Stimulated activated CD4-positive, alpha-beta T cell treated with anti-CD3 and anti-CD28 coated beads, Interleukin-4, amount 100 ng/mL, for 48 hours (primary cell): ENCODE measurements around the gene TEDDM1.
"Not testable (repeated sequence)": the region's sequence is repeated elsewhere in the genome, so short reads cannot be mapped to it uniquely, and the experiment has no call there.

ENCODE experiments used
- DNase-seq, 2 donors: peaks; one replicate each; pipeline ENCODE4 v3.0.0-alpha.2; 2020; ENCODE audit warnings: low read depth in 2 of 2

The TEDDM1 gene

DNA sequence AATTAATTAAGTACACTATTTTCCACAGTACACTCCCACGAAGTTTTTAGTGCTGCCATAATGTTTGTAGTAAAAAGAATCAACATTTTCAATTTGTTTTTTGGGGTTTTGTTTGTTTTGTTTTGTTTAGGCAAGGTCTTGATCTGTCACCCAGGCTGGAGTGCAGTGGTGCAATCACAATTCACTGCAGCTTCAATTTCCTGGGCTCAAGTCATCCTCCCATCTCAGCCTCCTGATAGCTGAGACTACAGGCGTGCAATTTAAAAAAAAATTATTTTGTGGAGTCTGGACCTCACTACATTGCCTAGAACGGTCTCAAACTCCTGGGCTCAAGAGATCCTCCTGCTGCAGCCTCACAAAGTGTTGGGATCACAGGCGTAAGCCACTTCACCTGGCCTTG lies 20.3 kb downstream of the TEDDM1 start:
- DNase-seq, result no peak

- not testable (repeated sequence) for DNase-seq
Measured at GRCh38 chr1:182379781-182380180, 20.7 kb downstream of the TEDDM1 start.

GRCh38 chr1:182376936-182377574 lies 23.4 kb downstream of the TEDDM1 start:
- DNase-seq, result no peak

DNA sequence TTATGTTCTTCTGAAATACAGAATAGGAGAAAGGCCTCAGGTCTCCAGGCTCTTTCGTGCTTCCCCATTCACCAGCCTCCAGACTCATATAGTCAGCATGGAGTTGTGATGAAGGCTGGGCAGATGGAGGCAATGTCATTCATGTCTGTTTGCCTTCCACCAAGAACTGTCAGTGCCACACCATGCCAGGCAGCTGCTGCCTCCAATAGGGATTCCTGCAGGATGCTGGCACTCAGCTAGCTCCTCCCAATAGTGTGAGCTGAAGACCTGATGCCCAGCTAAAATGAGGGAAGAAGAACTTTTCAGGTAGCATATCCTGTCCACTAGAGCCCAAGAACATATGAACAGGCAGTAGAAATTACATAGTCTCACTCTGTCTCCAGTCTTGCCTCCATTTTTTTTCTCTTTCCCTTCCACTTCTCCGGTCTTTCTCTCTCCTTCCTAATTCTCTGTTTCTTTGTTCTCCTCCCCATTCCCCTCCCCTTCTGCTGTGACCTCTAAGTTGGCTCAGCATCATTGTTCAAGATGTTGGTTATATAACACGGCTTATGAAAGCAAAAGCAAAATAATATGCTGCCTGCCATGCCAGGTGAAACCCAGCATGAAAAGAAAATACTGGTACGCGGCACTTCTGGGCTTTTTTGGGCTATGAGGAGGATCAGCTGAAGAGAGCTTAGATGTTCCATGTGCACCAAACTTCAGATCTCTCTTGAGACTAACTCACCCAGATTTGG lies 26.2 kb downstream of the TEDDM1 start:
- DNase-seq, result no peak

DNA sequence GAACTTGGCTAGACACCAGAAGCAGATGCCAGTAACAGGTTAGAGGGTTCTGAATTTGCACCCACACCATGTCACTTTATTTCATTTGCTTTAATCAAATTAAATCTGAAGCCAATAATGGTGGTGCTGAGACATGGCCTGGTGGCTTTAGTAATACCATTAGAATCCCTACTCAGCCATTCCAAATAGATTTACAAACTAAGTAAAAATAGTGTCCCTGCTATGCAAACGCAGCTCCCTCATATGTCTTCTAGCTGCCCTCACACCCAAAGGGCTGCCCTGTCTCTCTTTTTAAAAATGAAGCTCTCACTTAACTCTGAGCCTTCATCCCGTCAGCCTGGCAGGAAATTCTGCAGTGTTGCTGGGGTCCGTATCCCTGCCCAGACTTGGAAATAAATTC lies 29.9 kb downstream of the TEDDM1 start:
- no peak for DNase-seq

DNA sequence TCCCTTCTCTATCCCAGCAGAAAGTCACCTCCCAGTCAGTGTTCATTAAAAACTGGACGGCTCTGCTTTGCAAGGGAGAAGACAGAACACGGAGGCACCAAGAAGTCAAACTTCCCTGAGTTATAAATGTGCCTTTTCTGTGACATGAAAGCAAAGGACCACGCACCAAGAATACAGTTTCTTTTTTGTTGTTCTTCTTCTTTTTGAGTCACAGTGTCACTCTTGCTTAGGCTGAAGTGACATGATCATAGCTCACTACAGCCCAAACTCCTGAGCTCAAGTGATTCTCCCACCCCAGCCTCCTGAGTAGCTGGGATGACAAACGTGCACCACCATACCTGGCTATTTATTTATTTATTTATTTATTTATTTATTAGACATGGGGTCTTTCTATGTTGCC lies 31.6 kb downstream of the TEDDM1 start:
- no peak for DNase-seq

DNA sequence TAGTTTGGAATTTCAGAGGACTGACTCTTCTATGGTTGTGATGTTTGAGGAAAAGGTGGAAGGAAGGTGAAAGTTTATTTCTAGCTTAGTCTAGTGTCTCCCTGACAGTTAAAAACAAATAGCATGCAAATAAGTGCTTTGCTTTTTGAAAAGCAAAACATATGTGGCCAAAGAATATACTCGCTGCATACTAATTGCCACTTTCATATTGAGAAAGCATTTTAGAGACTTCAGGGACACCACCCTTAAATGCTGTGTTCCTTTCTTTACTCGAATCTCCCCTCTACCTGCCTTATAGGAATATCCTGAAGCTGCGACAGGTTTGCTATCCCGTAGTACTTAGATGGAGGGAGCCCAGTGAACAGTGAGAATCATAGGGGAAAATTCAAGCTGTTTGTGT lies 32.1 kb downstream of the TEDDM1 start:
- DNase-seq, result no peak

- DNase-seq, result no peak
Measured at GRCh38 chr1:182367926-182368325, 32.5 kb downstream of the TEDDM1 start.

GRCh38 chr1:182366596-182366995 lies 33.9 kb downstream of the TEDDM1 start:
- no peak for DNase-seq

DNA sequence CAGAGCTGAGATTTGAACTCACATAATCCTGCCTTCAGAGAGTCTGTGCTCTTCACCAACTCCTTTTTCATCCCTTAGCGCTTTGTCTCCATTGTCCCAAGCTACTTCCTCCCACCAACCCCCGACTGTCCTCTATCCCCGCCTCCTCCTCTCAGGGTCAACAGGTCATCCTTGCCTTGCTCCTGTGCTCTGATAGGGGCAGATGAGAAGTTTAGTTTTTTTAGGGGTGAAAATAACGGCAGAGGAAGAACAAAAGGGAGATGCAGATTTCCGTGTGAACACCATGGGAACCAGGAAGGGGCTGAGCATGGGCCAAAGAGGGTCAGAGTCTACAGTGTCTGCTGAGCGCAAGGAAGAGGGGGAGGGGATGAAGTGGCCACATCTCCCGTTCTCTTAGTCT lies 40.8 kb downstream of the TEDDM1 start:
- no peak for DNase-seq

GRCh38 chr1:182357913-182358312 lies 42.6 kb downstream of the TEDDM1 start:
- no peak for DNase-seq

GRCh38 chr1:182357171-182357570 lies 43.3 kb downstream of the TEDDM1 start:
- DNase-seq, result no peak

DNA sequence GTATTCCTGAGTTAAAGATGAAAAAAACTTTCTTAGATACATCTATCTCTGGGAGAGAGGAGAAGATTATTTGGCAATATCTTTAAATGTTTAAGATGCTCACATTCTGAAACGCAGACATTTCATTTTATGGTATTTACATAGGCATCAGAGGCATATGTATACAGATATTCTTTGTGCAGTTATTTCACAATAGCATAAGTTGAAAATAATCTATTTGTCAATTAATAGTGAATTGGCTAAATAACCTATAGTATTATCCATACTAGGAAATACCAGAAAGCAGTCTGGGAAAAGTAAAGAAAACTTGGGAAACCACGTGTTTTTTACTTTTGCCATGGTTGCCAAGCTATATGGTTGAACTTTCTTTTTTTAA lies 44.8 kb downstream of the TEDDM1 start:
- no peak for DNase-seq

DNA sequence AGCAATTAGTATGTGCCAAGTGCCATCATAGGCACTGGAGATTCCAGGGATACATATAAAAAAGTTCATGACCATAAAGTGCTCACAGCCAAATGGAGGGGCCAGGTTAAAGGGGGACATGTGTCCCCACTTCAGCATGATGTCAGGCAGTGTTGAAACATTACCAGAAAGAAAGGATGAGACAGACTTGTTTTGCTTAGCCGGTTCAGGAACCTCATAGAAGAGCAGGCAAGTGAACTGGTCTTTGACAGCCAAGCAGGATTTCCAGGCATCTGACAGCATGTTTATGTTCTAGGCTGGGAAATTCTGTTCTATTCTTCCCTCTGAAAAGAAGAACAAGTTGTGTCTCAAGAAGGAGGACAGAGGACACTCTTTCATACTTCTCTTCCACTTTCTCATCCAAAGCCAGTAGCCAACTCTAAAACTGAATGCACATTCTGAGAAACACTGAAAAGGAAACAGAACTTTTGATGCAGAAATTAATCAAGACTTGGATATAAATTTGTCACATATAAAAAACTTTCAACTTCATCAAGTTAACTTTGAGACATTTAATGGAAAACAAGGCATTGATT lies 48.6 kb downstream of the TEDDM1 start:
- no peak for DNase-seq

GRCh38 chr1:182350839-182351238 lies 49.6 kb downstream of the TEDDM1 start:
- no peak for DNase-seq

DNA sequence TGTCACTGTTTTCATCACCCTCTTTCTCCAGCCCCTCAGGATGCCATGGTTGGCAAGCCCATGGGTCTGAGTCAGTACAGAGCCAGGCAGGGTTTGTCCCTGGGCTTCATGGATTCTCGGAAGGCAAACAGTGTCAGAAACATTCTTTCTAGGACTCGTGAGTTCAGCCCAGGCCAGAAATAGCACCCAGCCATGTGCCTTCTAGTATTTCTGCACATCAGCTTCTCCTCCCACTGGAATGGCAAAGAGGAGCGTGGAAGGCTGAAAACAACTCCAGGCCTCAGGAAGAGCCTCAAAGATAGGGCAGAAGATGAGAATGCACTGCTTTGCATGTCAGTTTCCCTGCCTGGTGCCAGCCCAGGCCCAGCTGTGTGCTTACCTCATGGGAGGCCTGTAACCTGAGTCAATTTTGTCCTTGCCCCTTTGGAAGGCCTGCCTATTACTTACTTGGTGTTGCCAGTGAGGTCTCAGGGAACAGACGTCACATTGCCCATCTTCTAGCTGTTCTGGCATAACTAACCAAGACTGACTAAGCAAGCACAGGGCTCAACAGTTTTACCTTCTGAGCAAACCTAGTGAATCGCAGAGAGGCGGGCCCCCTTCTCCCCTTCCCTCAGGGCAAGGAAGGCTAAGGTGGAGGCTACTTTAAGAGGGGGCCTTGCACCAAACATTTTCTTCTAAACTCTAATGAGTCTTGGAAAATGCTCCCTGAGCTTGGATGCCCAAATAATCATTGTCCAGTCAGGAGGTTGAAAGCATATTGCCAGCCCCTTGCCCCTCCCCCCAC lies 51.3 kb downstream of the TEDDM1 start:
- DNase-seq, result no peak
